Natural killer cell (primary cell): Measurements from ENCODE around the gene ZBTB9. TPM values are rescaled to one million over a fixed set of nuclear protein-coding genes. Genes with fewer than 3 reads are reported as not detected.
A peak's percentile ranks its signal among the peaks of the same experiment; 100 is the strongest.

ENCODE experiments used
- ATAC-seq, 3 donors: fragments of 150-1000 bp in 2 of 3; fragments of 200-7000 bp in 1 of 3; cut with Tn5 transposase; 1 replicate in 1 of 3; 2 replicates in 2 of 3; pipeline ENCODE4 v1.10.0; 2021; ENCODE audit warnings: mild to moderate bottlenecking in 2 of 3, moderate library complexity in 2 of 3
- DNase-seq, 2 donors: peaks; one replicate each; pipeline versions ENCODE4 v3.0.0 to v3.0.0-alpha.2; 2013 to 2021; ENCODE audit warnings: mixed read lengths in 1 of 2
- H3K27ac ChIP-seq: one replicate; pipeline ENCODE4 v1.5.1; 2013; ENCODE audit warnings: mild to moderate bottlenecking, low read length
- H3K27me3 ChIP-seq: one replicate; pipeline ENCODE4 v1.6.1; 2013; ENCODE audit warnings: low read length; ENCODE audit not compliant: control insufficient read depth, insufficient read depth
- H3K36me3 ChIP-seq: one replicate; pipeline ENCODE4 v1.6.1; 2013; ENCODE audit warnings: low read length; ENCODE audit not compliant: control insufficient read depth, insufficient read depth
- H3K4me1 ChIP-seq: one replicate; pipeline ENCODE4 v1.6.1; 2013; ENCODE audit warnings: low read length; ENCODE audit not compliant: control insufficient read depth, insufficient read depth
- H3K4me3 ChIP-seq: one replicate; pipeline ENCODE4 v1.5.1; 2013; ENCODE audit warnings: low read length
- H3K9me3 ChIP-seq: one replicate; pipeline ENCODE4 v1.6.1; 2013; ENCODE audit warnings: low read length; ENCODE audit not compliant: control insufficient read depth, insufficient read depth
- H3K27ac Mint-ChIP-seq, 2 donors: one replicate each; pipeline ENCODE4 v1.8.0; 2022; ENCODE audit warnings: mild to moderate bottlenecking in 2 of 2, mixed read lengths in 2 of 2, moderate library complexity in 1 of 2
- H3K27me3 Mint-ChIP-seq, 2 donors: one replicate each; pipeline ENCODE4 v1.8.0; 2022; ENCODE audit warnings: low read depth in 2 of 2, mixed read lengths in 2 of 2
- H3K36me3 Mint-ChIP-seq: one replicate; pipeline ENCODE4 v1.8.0; 2022; ENCODE audit warnings: mixed read lengths
- H3K4me1 Mint-ChIP-seq, 2 donors: one replicate each; pipeline ENCODE4 v1.8.0; 2022; ENCODE audit warnings: mixed read lengths in 2 of 2
- H3K4me3 Mint-ChIP-seq: one replicate; pipeline ENCODE4 v1.8.0; 2022; ENCODE audit warnings: mild to moderate bottlenecking, moderate library complexity, mixed read lengths
- H3K9me3 Mint-ChIP-seq, 2 donors: one replicate each; pipeline ENCODE4 v1.8.0; 2022; ENCODE audit warnings: mixed read lengths in 2 of 2
- CTCF ChIP-seq: fragments of 200-600 bp; IDR thresholded peaks from one replicate; pipeline ENCODE4 v1.8.0; 2022; ENCODE audit warnings: antibody characterized with exemption
- WGBS: methylation state at CpG from one replicate; pipeline ENCODE4 v1.1.7; 2013; ENCODE audit warnings: missing lambda C conversion rate; ENCODE audit not compliant: insufficient coverage; 5-methylcytosine and 5-hydroxymethylcytosine counted together
- intact Hi-C: fragments of 100-400 bp; cut with micrococcal nuclease; formaldehyde crosslinking; loops from one replicate; pipeline ENCODE4 v1.14.2; 2022
- total RNA-seq, 4 donors: library from RNA; stranded (reverse); fragments of 120-200 nt in 1 of 4; gene quantifications; one replicate each; pipeline versions ENCODE4 v1.2.3 to v1.2.4, GENCODE V29; 2013 to 2022

Gene ZBTB9
- total RNA-seq, 3 donors from 2014 or later (not counting 1 experiment from before 2014, with no cell fraction given), result 3.8 to 5.1 (median 3.9) TPM

GRCh38 chr6:33416386-33417127, 37.8 kb upstream of the ZBTB9 start:
- H3K27ac ChIP-seq, result peak overlapping the region; percentile 95
- peaks cover 70% of the 10 kb centered on the region for H3K4me1 ChIP-seq
- Mint-ChIP-seq H3K36me3 (no peaks in the 10 kb centered on the region), H3K27me3 (no peaks in the 10 kb centered on the region), H3K9me3 (no peaks in the 10 kb centered on the region), H3K4me1 (peaks cover 67 to 85% of the 10 kb centered on the region in 2 donors), H3K27ac (peak overlapping the region; percentile 100), H3K4me3 (peak overlapping the region; percentile 97)
- WGBS, result 66% methylated on average over 8 of the region's 12 CpGs
- peak overlapping the region; percentile 80 for H3K4me3 ChIP-seq
- peak in 1 of 2 donors; percentile 41 for DNase-seq
- ATAC-seq, result no peak
- TF ChIP-seq CTCF, result no peak
- intact Hi-C loops, result loop anchor here (5.0 kb wide), 1 partner anchor 36 kb away; the partner anchor contains the start of gene ZBTB9
- no peaks in the 10 kb centered on the region for H3K27me3 ChIP-seq
- peaks cover 41% of the 10 kb centered on the region for H3K36me3 ChIP-seq
- no peaks in the 10 kb centered on the region for H3K9me3 ChIP-seq

GRCh38 chr6:33417128-33417902, 37.1 kb upstream of the ZBTB9 start:
- ATAC-seq (no peak), DNase-seq (peak in 1 of 2 donors; percentile 57)
- H3K27ac Mint-ChIP-seq, result peak overlapping the region; percentile 100
- peaks cover 63% of the 10 kb centered on the region for H3K4me1 ChIP-seq
- peak overlapping the region; percentile 80 for H3K4me3 ChIP-seq
- no peaks in the 10 kb centered on the region for H3K27me3 Mint-ChIP-seq
- H3K4me3 Mint-ChIP-seq, result peak overlapping the region; percentile 97
- H3K9me3 ChIP-seq, result no peaks in the 10 kb centered on the region
- no peak for TF ChIP-seq CTCF
- no peaks in the 10 kb centered on the region for H3K27me3 ChIP-seq
- H3K9me3 Mint-ChIP-seq, result no peaks in the 10 kb centered on the region
- H3K4me1 Mint-ChIP-seq, result peaks cover 62 to 80% of the 10 kb centered on the region in 2 donors
- H3K36me3 Mint-ChIP-seq, result no peaks in the 10 kb centered on the region
- intact Hi-C loops, result loop anchor here (5.0 kb wide), 1 partner anchor 35 kb away; the partner anchor contains the start of gene ZBTB9
- H3K27ac ChIP-seq, result peak overlapping the region; percentile 95
- 1% methylated on average over 22 of the region's 25 CpGs for WGBS
- peaks cover 40% of the 10 kb centered on the region for H3K36me3 ChIP-seq

- Histone ChIP-seq H3K36me3 (peaks cover 33% of the 10 kb centered on the region), H3K9me3 (no peaks in the 10 kb centered on the region), H3K4me1 (peaks cover 55% of the 10 kb centered on the region), H3K27me3 (no peaks in the 10 kb centered on the region), H3K4me3 (peak within 1 kb of the TSS; percentile 80), H3K27ac (peak within 1 kb of the TSS; percentile 95)
- TF ChIP-seq CTCF, result no peak
- Mint-ChIP-seq H3K36me3 (no peaks in the 10 kb centered on the region), H3K27me3 (no peaks in the 10 kb centered on the region), H3K27ac (peak within 1 kb of the TSS; percentile 100), H3K9me3 (no peaks in the 10 kb centered on the region), H3K4me3 (peak within 1 kb of the TSS; percentile 97), H3K4me1 (peaks cover 55 to 72% of the 10 kb centered on the region in 2 donors)
- intact Hi-C loops, result loop anchor here (1.0 to 5.0 kb wide), 5 partner anchors 8 to 105 kb away; partner anchors contain the start of genes KIFC1 and ZBTB9
- DNase-seq (peak; percentile 98 to 100), ATAC-seq (peak; percentile 83 to 94 (median 84))
- under 1% methylated on average over 48 of the region's 51 CpGs for WGBS
These were observed 36.3 kb upstream of the ZBTB9 start, which contains the start of gene CUTA for GRCh38 chr6:33417903-33418689. Gene CUTA (minus strand): TSS chr6:33418107. CDS start chr6:33418000, 107 bp downstream.
